Measurements from ENCODE around the gene IL27RA. TPM values are rescaled to one million over a fixed set of nuclear protein-coding genes. Genes with fewer than 3 reads are reported as not detected.

The IL27RA gene
- total RNA-seq, 1 experiment from 2014 or later: 10.2 TPM

GRCh38 chr19:14082675-14082960 lies 51.1 kb downstream of the IL27RA start:
- no peak for TF ChIP-seq POLR2AphosphoS5 (IDR thresholded peaks at IDR 0.05; ENCODE audit: low read depth, low read length)
- TF ChIP-seq, protein P1, sequence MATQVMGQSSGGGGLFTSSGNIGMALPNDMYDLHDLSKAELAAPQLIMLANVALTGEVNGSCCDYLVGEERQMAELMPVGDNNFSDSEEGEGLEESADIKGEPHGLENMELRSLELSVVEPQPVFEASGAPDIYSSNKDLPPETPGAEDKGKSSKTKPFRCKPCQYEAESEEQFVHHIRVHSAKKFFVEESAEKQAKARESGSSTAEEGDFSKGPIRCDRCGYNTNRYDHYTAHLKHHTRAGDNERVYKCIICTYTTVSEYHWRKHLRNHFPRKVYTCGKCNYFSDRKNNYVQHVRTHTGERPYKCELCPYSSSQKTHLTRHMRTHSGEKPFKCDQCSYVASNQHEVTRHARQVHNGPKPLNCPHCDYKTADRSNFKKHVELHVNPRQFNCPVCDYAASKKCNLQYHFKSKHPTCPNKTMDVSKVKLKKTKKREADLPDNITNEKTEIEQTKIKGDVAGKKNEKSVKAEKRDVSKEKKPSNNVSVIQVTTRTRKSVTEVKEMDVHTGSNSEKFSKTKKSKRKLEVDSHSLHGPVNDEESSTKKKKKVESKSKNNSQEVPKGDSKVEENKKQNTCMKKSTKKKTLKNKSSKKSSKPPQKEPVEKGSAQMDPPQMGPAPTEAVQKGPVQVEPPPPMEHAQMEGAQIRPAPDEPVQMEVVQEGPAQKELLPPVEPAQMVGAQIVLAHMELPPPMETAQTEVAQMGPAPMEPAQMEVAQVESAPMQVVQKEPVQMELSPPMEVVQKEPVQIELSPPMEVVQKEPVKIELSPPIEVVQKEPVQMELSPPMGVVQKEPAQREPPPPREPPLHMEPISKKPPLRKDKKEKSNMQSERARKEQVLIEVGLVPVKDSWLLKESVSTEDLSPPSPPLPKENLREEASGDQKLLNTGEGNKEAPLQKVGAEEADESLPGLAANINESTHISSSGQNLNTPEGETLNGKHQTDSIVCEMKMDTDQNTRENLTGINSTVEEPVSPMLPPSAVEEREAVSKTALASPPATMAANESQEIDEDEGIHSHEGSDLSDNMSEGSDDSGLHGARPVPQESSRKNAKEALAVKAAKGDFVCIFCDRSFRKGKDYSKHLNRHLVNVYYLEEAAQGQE (IDR thresholded peaks at IDR 0.05; ENCODE audit: insufficient read depth in 1 of 2, low read depth in 2 of 2, low read length in 1 of 2): no peak
- TF ChIP-seq SIN3A (IDR thresholded peaks at IDR 0.05; ENCODE audit: borderline replicate concordance, insufficient read depth, low read depth, low read length): no peak
- TF ChIP-seq, protein P2, sequence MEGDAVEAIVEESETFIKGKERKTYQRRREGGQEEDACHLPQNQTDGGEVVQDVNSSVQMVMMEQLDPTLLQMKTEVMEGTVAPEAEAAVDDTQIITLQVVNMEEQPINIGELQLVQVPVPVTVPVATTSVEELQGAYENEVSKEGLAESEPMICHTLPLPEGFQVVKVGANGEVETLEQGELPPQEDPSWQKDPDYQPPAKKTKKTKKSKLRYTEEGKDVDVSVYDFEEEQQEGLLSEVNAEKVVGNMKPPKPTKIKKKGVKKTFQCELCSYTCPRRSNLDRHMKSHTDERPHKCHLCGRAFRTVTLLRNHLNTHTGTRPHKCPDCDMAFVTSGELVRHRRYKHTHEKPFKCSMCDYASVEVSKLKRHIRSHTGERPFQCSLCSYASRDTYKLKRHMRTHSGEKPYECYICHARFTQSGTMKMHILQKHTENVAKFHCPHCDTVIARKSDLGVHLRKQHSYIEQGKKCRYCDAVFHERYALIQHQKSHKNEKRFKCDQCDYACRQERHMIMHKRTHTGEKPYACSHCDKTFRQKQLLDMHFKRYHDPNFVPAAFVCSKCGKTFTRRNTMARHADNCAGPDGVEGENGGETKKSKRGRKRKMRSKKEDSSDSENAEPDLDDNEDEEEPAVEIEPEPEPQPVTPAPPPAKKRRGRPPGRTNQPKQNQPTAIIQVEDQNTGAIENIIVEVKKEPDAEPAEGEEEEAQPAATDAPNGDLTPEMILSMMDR (IDR thresholded peaks at IDR 0.05): no peak
- TF ChIP-seq TCF7L2 (IDR thresholded peaks at IDR 0.05; ENCODE audit: low read depth, low read length): no peak
- Histone ChIP-seq H3K4me1 (ENCODE audit: control insufficient read depth, insufficient read depth, low read length) (peaks cover 6% of the 10 kb centered on the region), H3K4me3 (ENCODE audit: low read depth in 2 of 2, low read length in 2 of 2) (no peak overlapping the region), H3K9me3 (ENCODE audit: control insufficient read depth, insufficient read depth, low read depth, low read length) (no peaks in the 10 kb centered on the region), H3K27ac (ENCODE audit: low read length) (no peak overlapping the region), H3K27me3 (ENCODE audit: control insufficient read depth, insufficient read depth, low read length) (no peaks in the 10 kb centered on the region), H3K36me3 (ENCODE audit: control insufficient read depth, insufficient read depth, low read length) (no peaks in the 10 kb centered on the region)
- ChIA-PET CTCF (interaction anchor here (0.6 kb wide), 1 partner anchor 259 kb away, joined by 12 read pairs; no protein-coding TSS in a partner anchor), POLR2A (no interaction called here)
- ATAC-seq: no peak
- BruUV-seq (replicated peaks): no TSS peak
- no peak for DNase-seq (ENCODE audit: low read depth, low spot score)
- in situ Hi-C loops (cut with HindIII; ENCODE audit: low pct_unique_long_range_greater_than_20kb, low sequenced_read_pairs) (no loop called here), intact Hi-C loops (cut with micrococcal nuclease; ENCODE audit: unreplicated experiment) (no loop called here)

DNA sequence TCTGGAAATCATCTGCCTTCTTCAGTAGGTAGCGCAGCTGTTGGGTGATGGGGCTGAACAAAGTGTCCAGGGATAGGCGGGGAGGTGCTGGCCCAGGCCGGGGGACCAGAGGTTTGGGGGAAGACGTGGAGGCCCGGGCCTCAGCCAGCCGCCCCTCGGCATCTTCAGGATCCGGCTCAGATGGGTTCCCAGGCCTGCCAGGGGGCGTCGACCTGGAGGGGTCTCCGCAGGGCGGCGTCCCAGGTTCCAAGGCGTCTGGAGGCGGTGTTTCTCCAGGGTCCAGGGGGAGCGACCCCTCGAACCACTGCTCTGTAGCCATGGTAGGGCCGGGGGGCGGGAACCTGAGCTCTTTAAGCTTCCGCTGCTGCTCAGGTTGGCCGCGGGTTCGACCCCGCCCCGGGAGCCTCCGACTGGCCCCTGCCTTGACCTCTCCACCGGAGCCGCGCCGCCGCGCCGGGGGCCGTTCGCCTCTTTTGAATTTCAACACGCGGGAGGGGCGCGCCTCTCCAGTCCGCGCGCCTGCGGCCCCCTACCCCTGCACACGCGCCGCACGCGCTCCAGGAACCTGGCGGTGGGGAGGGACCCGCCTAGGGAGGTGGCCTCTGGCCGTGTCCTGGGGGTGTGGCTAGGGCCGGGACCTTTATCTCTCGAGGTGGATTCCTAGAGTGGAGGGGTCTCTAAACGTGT lies 53.9 kb downstream of the IL27RA start, which contains the start of gene C19orf67:
TSS of gene C19orf67 (minus strand) at position 475 of the 687 bp plus-strand sequence. CDS start at position 319, 156 bp downstream.
- Histone ChIP-seq H3K36me3 (ENCODE audit: control insufficient read depth, insufficient read depth, low read length) (no peaks in the 10 kb centered on the region; the same call in 1 of the 2 replicates), H3K4me1 (ENCODE audit: control insufficient read depth, insufficient read depth, low read length) (peaks cover 4% of the 10 kb centered on the region), H3K27me3 (ENCODE audit: control insufficient read depth, insufficient read depth, low read length) (no peaks in the 10 kb centered on the region), H3K9me3 (ENCODE audit: control insufficient read depth, insufficient read depth, low read depth, low read length) (no peaks in the 10 kb centered on the region), H3K27ac (ENCODE audit: low read length) (no peak within 1 kb of the TSS), H3K4me3 (ENCODE audit: low read depth in 2 of 2, low read length in 2 of 2) (no peak within 1 kb of the TSS)
- intact Hi-C loops (cut with micrococcal nuclease; ENCODE audit: unreplicated experiment) (no loop called here), in situ Hi-C loops (cut with HindIII; ENCODE audit: low pct_unique_long_range_greater_than_20kb, low sequenced_read_pairs) (no loop called here)
- DNase-seq (ENCODE audit: low read depth, low spot score) (no peak), ATAC-seq (no peak)
- TF ChIP-seq, protein P2 (IDR thresholded peaks at IDR 0.05): no peak
- TF ChIP-seq TCF7L2 (IDR thresholded peaks at IDR 0.05; ENCODE audit: low read depth, low read length) (no peak), POLR2AphosphoS5 (IDR thresholded peaks at IDR 0.05; ENCODE audit: low read depth, low read length) (no peak), SIN3A (IDR thresholded peaks at IDR 0.05; ENCODE audit: borderline replicate concordance, insufficient read depth, low read depth, low read length) (no peak)
- TF ChIP-seq, protein P1 (IDR thresholded peaks at IDR 0.05; ENCODE audit: insufficient read depth in 1 of 2, low read depth in 2 of 2, low read length in 1 of 2): no peak
- CTCF ChIA-PET: no interaction called here
- no TSS peak for BruUV-seq (replicated peaks)
- POLR2A ChIA-PET: no interaction called here

All from Panc1 (cell line).